Testis (tissue), 2 donors: ENCODE data around the gene YY1AP1.

Source experiments
- CTCF ChIP-seq, 3 experiments: fragments of 450-650 bp in 2 of 3; fragments of 200-600 bp in 1 of 3; sonication (generic) in 1 of 3; IDR thresholded peaks; one replicate each; pipeline ENCODE4 v1.5.1; 2016 to 2019; ENCODE audit warnings: antibody characterized with exemption in 3 of 3, mild to moderate bottlenecking in 2 of 3, moderate library complexity in 1 of 3
- POLR2A ChIP-seq: fragments of 450-650 bp; IDR thresholded peaks from one replicate; pipeline ENCODE4 v1.6.1; 2017; ENCODE audit warnings: antibody characterized with exemption, mild to moderate bottlenecking, moderate library complexity

GRCh38 chr1:155609515-155610256 is 78.9 kb downstream of the YY1AP1 start, which contains the start of gene MSTO1:
- no peak for TF ChIP-seq CTCF (IDR thresholded peaks at IDR 0.05)
- no peak for TF ChIP-seq POLR2A
